Heart left ventricle (tissue), 16 donors: Measurements from ENCODE around the gene ARIH2. TPM values are rescaled to one million over a fixed set of nuclear protein-coding genes. Genes with fewer than 3 reads are reported as not detected.

Experiments
- ATAC-seq, 4 donors: fragments of 200-7000 bp; cut with Tn5 transposase; one replicate each; pipeline ENCODE4 v1.9.1; 2020 to 2022; ENCODE audit warnings: moderate library complexity in 4 of 4, mild to moderate bottlenecking in 3 of 4, moderate number of reproducible peaks in 1 of 4
- DNase-seq, 5 donors: peaks; one replicate each; pipeline ENCODE4 v3.0.0-alpha.2; 2020
- H3K27ac ChIP-seq, 12 donors: fragments of 200-600 bp; sonication (generic) in 4 of 12; one replicate each; pipeline versions ENCODE4 v1.5.0 to v1.8.0; 2016 to 2022; ENCODE audit warnings: mild to moderate bottlenecking in 2 of 12
- H3K27me3 ChIP-seq, 9 donors: fragments of 200-600 bp; sonication (generic) in 2 of 9; one replicate each; pipeline versions ENCODE4 v1.5.1 to v1.8.0; 2016 to 2022; ENCODE audit warnings: mild to moderate bottlenecking in 3 of 9
- H3K36me3 ChIP-seq, 9 donors: fragments of 200-600 bp; sonication (generic) in 2 of 9; one replicate each; pipeline versions ENCODE4 v1.5.0 to v1.8.0; 2018 to 2022; ENCODE audit warnings: mild to moderate bottlenecking in 2 of 9
- H3K4me1 ChIP-seq, 12 donors: fragments of 200-600 bp; sonication (generic) in 4 of 12; one replicate each; pipeline versions ENCODE4 v1.5.0 to v1.8.0; 2016 to 2022; ENCODE audit warnings: mild to moderate bottlenecking in 3 of 12
- H3K4me3 ChIP-seq, 12 donors: fragments of 200-600 bp; sonication (generic) in 4 of 12; one replicate each; pipeline versions ENCODE4 v1.5.0 to v1.8.0; 2017 to 2022; ENCODE audit warnings: mild to moderate bottlenecking in 9 of 12, moderate library complexity in 4 of 12
- H3K9me3 ChIP-seq, 12 donors: fragments of 200-600 bp; sonication (generic) in 4 of 12; one replicate each; pipeline versions ENCODE4 v1.5.0 to v1.8.0; 2016 to 2022; ENCODE audit warnings: mild to moderate bottlenecking in 1 of 12
- CTCF ChIP-seq, 12 donors: fragments of 200-600 bp; sonication (generic) in 4 of 12; IDR thresholded peaks; one replicate each; pipeline versions ENCODE4 v1.5.0 to v1.8.0; 2018 to 2022; ENCODE audit warnings: antibody characterized with exemption in 12 of 12, mild to moderate bottlenecking in 5 of 12
- POLR2A ChIP-seq, 2 donors: fragments of 450-650 bp; IDR thresholded peaks; one replicate each; pipeline ENCODE4 v1.6.1; 2017; ENCODE audit warnings: antibody characterized with exemption in 2 of 2, mild to moderate bottlenecking in 2 of 2, moderate library complexity in 2 of 2
- WGBS, 4 donors: extraction: QIAGEN DNeasy Blood & Tissue Kit in 2 of 4; methylation state at CpG; one replicate each; pipeline versions ENCODE4 v1.1.5 to v1.1.7; 2013 to 2018; 5-methylcytosine and 5-hydroxymethylcytosine counted together
- intact Hi-C, 10 donors: fragments of 100-400 bp; cut with DNase I; formaldehyde crosslinking; loops; one replicate each; pipeline versions ENCODE4 v1.11.1 to v1.14.2; 2022
- polyA plus RNA-seq, 2 donors: library from polyadenylated mRNA; stranded (reverse); fragments of 200-250 nt; gene quantifications; one replicate each; pipeline ENCODE4 v1.2.3, GENCODE V29; 2013
- total RNA-seq, 9 donors: library from RNA; depleted of rRNA in 2 of 9; stranded (reverse); fragments of >200 nt in 2 of 9; fragmentation: NEBNext Ultra II Directional in 3 of 9; extraction: Animal tissue kit (Norgen Biotek cat#: 25700) in 3 of 9; gene quantifications; one replicate each; pipeline versions ENCODE4 v1.1.0 to v1.2.4, GENCODE V29; 2016 to 2023
- donor health status: ischemic (EF 13 %, LVEDD 7.1; RV severe dilation, severe dysfunction).
- donor health status: healthy with polysubstance abuse.
- donor health status: DM: no; HTN: yes; CAD: no.
- donor health status: DM: no; HTN: no; CAD: no.
- donor health status: ischemic (EF 25% LVEDD 6.9; RV normal size, moderate dysfunction).
- donor health status: ischemic (EF 25% LVEDD 5.7; RV mildly dilated, moderate dysfunction).
- donor health status: healthy.
- donor health status: DM: yes; HTN: yes; CAD: no.
- donor health status: ischemic (EF 35%, LVEDD 5.7; RV mildly dilated, moderate dysfunction).
- donor health status: nonischemic (EF 11% LVEDD 7.7; RV severe dilation, severe dysfunction).
- donor health status: DM: yes; HTN: yes; CAD: no.
- donor health status: PGD.
- donor health status: ischemic (EF 29% LVEDD 5.4; RV normal size, mild dysfunction).
- donor health status: nonischemic (EF 23%, LVEDD 6.1; RV moderate dilation, normal function).

Gene ARIH2
- total and polyA plus RNA-seq, 11 donors = 77.6 to 223 (median 126) TPM

GRCh38 chr3:49004352-49005302, 86.0 kb downstream of the ARIH2 start:
- no peak for TF ChIP-seq POLR2A (IDR thresholded peaks at IDR 0.05)
- no peak for TF ChIP-seq CTCF (IDR thresholded peaks at IDR 0.05)
- intact Hi-C loops = no loop called here
- 86 to 93% (median 87%) methylated on average over 12 to 16 of the region's 16 CpGs for WGBS, 4 donors
- H3K27ac ChIP-seq = no peak overlapping the region
- ATAC-seq (no peak), DNase-seq (peak in 1 of 5 donors; percentile 31)
- no peaks in the 10 kb centered on the region for H3K27me3 ChIP-seq
- no peak overlapping the region for H3K4me3 ChIP-seq
- peaks cover 0 to 15% (median 0%) of the 10 kb centered on the region in 9 donors for H3K36me3 ChIP-seq
- H3K9me3 ChIP-seq = no peaks in the 10 kb centered on the region
- H3K4me1 ChIP-seq = peaks cover 0 to 20% (median 16%) of the 10 kb centered on the region in 12 donors

- intact Hi-C loops = no loop called here
Observed at GRCh38 chr3:49005303-49005680, 86.7 kb downstream of the ARIH2 start.

GRCh38 chr3:49005998-49006397, 87.4 kb downstream of the ARIH2 start:
- Histone ChIP-seq H3K36me3 (peaks cover 0 to 16% (median 0%) of the 10 kb centered on the region in 9 donors), H3K4me1 (peaks cover 0 to 20% (median 16%) of the 10 kb centered on the region in 12 donors), H3K9me3 (no peaks in the 10 kb centered on the region), H3K27me3 (no peaks in the 10 kb centered on the region), H3K27ac (peak overlapping the region in 5 of 12 donors; percentile 91 to 99 (median 96)), H3K4me3 (peak overlapping the region in 7 of 12 donors; percentile 62 to 91 (median 75))
- TF ChIP-seq POLR2A (IDR thresholded peaks at IDR 0.05) = no peak
- TF ChIP-seq CTCF (IDR thresholded peaks at IDR 0.05) = no peak
- 93 to 100% (median 95%) methylated on average over 4 to 5 of the region's 5 CpGs for WGBS, 4 donors
- ATAC-seq (no peak), DNase-seq (peak in 1 of 5 donors; percentile 33)
- intact Hi-C loops = no loop called here

More at GRCh38 chr3:49005303-49005680, 86.7 kb downstream of the ARIH2 start:
- WGBS, 4 donors = 94 to 100% (median 98%) methylated on average over 3 of the region's 3 CpGs
- H3K4me1 ChIP-seq = peaks cover 0 to 20% (median 16%) of the 10 kb centered on the region in 12 donors
- TF ChIP-seq POLR2A (IDR thresholded peaks at IDR 0.05) = no peak
- TF ChIP-seq CTCF (IDR thresholded peaks at IDR 0.05) = no peak
- H3K36me3 ChIP-seq = peaks cover 0 to 16% (median 0%) of the 10 kb centered on the region in 9 donors
- ATAC-seq (no peak), DNase-seq (no peak)
- H3K9me3 ChIP-seq = no peaks in the 10 kb centered on the region
- H3K27ac ChIP-seq = no peak overlapping the region
- no peaks in the 10 kb centered on the region for H3K27me3 ChIP-seq
- H3K4me3 ChIP-seq = no peak overlapping the region

- H3K9me3 ChIP-seq = no peaks in the 10 kb centered on the region
- no peaks in the 10 kb centered on the region for H3K27me3 ChIP-seq
- intact Hi-C loops = no loop called here
- H3K27ac ChIP-seq = peak overlapping the region; percentile 70 to 99 (median 94)
- peaks cover 0 to 13% (median 1%) of the 10 kb centered on the region in 9 donors for H3K36me3 ChIP-seq
- ATAC-seq (peak in 3 of 4 donors; percentile 1 to 13 (median 8)), DNase-seq (peak in 3 of 5 donors; percentile 39 to 58 (median 54))
- TF ChIP-seq CTCF (IDR thresholded peaks at IDR 0.05) (no peak), POLR2A (IDR thresholded peaks at IDR 0.05) (no peak)
- 1 to 6% (median 4%) methylated on average over 17 to 32 of the region's 32 CpGs for WGBS, 4 donors
- peak overlapping the region; percentile 62 to 94 (median 77) for H3K4me3 ChIP-seq
- H3K4me1 ChIP-seq = peaks cover 0 to 20% (median 16%) of the 10 kb centered on the region in 12 donors
Observed at GRCh38 chr3:49006408-49007067, 87.9 kb downstream of the ARIH2 start.
